Stimulated activated naive CD4-positive, alpha-beta T cell treated with Interleukin-2 at 50 U/mL for 16 hours (primary cell): ENCODE results near the gene SPATA22.
"Not testable (repeated sequence)": the region's sequence is repeated elsewhere in the genome, so short reads cannot be mapped to it uniquely, and the experiment has no call there.

ENCODE experiments used
- DNase-seq: peaks from one replicate; lab custom pipeline; 2025; lab: John Stamatoyannopoulos, UW

The SPATA22 gene, protein sequence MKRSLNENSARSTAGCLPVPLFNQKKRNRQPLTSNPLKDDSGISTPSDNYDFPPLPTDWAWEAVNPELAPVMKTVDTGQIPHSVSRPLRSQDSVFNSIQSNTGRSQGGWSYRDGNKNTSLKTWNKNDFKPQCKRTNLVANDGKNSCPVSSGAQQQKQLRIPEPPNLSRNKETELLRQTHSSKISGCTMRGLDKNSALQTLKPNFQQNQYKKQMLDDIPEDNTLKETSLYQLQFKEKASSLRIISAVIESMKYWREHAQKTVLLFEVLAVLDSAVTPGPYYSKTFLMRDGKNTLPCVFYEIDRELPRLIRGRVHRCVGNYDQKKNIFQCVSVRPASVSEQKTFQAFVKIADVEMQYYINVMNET

DNA sequence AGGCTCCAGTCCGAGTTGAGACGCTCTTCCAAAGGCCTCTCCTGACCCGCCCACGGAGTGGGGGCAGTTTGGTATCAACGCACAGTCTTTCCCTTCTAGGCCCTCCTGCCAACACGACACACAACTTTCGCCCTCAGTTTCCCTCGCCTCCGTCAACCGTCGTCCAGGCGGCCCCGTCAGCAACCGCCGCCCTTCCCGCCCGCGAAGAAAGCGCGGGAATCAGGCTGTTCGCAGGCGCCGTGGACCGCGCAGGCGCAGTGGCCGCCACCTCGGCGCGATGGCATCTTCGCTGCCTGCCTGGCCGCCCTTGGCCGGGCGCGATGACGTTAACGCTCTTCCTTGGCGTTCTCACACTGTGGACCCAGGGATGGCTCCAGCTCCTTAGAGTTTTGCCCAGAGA is at the start of gene SPATA22:
SPATA22 (minus strand) TSS at position 221 of the 400 bp plus-strand sequence. CDS start 2,494 bp downstream, outside the sequence.
- DNase-seq: no peak

DNA sequence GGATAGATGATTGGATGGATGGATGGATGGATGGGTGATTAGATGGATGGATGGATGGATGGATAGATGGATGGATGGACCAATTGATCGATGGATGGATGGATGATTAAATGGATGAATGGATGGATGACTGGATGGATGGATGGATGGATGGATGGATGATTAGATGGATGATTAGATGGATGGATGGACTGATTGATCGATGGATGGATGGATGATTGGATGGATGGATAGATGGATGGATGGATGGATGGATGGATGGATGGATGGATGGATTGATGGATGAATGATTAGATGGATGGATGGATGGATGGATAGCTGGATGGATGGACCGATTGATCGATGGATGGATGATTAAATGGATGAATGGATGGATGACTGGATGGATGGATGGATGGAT is 47.9 kb upstream of the SPATA22 start:
- not testable (repeated sequence) for DNase-seq

DNA sequence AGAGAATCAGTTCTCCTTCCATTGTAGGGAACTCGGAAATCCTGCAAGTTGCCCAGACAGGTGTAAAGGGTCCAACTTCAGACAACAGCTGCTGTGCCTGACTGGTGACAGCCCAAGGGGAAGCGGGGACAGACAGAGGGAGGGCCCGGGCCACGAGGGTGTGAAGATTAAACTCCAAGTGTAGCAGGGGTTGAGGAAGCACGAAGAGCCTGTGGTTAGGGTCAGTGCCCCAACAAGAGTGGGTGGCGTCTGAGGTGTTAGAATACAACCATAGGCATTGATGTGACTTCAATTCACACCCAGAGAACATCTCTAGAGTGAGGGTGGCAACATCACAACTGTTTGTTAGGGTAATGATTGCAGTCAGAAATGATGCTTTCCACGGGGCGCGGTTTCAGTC is 43.3 kb upstream of the SPATA22 start:
- no peak for DNase-seq

DNA sequence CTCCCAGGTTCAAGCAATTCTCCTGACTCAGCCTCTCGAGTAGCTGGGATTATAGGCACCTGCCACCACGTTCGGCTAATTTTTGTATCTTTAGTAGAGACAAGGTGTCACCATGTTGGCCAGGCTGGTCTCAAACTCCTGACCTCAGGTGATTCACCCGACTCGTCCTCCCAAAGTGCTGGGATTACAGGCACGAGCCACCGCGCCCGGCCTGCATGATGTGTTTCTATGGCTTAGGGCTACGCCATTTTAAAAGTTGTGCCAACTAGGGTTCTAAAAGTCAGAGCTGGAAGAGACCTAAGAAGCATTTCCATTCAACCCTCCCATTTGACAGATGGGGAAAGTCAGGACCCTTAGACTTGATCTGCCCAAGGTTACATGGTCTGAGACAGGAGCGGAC is 42.5 kb upstream of the SPATA22 start:
- not testable (repeated sequence) for DNase-seq

DNA sequence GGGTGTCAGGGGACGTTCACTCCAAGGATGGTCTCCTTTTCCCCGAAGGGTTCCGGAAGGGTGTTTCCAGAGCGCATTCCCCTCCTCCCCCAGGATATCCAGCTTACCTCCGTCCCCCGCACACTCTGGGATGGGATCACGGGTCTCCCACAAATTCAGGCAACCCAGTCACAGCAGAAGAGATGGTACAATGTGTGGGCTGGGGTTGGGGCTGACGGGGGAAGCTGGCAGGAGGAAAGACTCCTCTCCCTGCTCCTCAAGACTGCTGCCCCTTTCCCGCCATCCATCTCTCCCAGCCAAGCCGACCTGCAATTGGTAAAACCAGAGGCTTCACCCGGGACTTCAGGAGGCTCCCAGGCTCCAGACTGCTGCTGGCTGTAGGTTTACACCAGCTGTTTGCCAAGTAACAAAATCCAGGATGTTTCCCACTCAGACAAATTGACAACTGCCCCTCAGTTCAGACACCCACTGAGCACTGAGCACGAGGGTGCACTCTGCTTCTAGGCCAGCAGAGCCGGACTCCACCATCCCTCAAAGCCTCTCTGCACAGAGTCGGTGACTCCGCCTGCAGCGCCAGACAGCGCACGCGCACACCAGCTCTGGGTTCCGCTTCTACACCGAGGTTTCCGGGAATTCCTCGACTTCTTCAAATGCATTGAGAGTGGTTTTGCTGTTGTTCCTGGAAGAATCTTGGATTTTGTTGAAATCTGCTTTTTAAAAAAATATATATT is 41.9 kb upstream of the SPATA22 start:
- DNase-seq: no peak

DNA sequence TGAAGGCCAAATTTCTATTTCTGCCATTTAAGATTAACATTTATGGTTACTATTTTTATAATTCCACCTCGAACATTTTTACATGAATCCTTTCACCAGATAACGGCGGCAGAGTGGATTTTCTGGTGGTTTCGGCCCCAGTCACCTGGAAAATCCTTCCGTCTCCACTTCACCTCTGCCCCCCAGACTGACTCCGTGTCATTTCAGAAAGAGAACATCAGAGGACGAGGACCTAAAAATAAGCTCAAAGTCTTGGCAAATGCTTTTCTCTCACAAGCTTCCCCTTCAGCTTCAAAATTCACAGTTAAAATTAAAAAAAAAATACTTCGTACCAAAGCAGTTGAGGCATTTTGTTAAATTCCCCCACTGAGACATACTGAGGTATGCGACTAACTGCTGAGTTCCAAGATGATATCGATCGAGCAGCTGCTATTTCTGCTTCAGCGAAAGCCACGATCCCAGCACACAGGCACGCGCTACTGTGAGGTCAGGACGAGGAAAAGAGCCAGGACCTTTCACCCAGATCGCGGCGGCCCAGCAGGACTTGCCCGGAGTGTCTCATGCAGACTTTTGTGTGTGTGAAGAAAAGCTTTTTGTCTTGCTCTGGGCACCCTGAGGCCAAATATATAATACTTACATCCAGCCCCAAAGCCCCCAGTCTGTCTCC is 41.0 kb upstream of the SPATA22 start:
- DNase-seq: no peak

DNA sequence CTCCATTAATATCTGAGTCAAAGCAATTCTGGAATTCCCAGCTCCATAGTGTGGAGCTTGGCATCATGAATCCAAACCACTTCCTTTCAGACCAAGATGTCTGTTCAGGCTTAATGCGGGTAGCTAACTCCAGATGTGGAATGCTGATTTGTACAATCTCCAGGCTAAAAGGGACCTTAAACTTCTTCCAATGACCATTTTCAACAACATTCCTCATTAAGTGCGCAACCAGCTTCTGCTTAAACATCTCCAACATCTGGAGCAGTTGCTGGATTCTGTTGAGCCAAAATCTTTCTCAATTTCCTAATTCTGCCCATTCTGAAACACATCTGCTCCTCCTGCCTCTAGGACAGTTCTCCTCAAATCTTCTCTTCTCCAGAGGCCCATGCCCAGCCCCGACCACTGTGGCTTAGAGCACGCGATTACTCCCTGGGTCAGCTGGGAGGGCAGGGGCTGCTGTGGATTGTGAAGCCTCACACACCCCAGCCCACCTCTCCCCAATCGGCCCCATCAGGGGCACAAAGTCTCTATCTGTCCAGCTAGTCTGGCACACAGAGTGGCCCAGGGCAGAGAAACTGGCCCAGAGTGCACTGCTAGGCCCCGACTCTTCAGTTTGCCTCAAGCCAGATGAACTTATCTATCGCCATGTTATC is 40.4 kb upstream of the SPATA22 start:
- DNase-seq: no peak

DNA sequence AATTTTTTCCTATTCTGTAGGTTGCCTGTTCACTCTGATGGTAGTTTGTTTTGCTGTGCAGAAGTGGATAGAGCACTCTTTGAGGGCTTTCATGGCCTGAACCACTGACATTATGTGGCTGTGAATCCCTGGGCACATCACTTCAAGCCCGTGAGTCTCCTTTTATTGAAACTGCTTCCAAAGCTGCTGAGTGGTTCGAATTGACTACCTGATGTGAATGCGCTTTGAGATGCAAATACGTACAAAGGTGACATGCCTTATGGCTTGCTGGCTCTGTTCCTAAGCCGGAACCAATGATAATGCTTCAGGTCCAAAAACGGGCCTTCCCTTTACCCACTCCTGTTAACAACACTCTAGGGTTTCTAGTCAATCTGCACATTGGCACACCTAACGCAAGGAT is 38.5 kb upstream of the SPATA22 start:
- no peak for DNase-seq

DNA sequence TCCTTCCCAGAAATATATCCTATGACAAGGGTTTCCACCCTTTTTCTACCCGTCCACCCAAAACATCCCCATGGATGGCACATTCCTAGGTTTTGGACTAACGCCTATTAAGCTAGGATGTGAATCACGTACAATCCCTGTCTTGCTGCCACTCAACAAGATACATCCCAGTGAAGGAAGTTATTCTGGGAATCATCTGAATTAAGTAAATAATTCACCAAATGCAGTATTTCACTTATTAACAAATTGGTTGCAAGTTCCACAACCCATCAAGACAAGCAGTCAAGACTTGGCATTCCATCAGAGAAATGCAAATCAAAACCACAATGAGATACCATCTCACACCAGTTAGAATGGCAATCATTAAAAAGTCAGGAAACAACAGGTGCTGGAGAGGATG is 36.2 kb upstream of the SPATA22 start:
- no peak for DNase-seq

DNA sequence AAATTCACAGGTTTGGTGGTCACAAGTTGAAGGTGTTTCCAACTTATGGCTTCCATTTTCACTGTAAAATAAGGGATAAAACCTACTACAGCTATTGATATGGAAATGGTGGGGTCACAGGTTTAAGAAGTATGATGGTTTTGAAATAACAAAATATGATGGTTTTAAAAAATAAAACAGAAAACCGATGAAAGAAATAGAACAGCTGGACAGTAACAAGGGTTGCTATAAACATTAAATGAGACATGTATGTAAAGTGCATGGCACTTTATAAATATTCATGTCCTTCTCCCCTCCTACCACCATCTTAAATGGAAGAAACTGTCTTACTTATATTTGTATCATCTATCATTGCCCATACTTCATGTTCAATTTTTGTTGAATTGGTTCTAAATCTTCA is 35.5 kb upstream of the SPATA22 start:
- DNase-seq: no peak

DNA sequence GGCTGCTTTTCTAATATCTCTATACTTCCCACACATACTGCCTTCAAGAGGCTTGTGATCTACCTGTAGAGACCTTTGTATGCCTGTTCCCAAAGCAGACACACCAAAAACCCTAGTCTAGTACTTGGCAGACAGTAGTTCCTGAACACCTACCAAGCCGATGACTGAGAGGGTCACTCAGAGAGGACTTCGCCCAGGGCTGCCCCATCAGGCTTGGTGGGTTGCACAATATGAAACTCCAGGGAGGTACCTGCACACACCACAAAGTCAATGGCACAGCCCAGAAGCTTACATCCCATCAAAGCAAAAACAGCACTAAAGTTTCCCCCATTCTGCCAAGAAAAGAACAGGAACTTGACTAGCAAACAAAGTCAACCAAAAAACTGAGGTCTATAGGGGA is 34.4 kb upstream of the SPATA22 start:
- DNase-seq: no peak

DNA sequence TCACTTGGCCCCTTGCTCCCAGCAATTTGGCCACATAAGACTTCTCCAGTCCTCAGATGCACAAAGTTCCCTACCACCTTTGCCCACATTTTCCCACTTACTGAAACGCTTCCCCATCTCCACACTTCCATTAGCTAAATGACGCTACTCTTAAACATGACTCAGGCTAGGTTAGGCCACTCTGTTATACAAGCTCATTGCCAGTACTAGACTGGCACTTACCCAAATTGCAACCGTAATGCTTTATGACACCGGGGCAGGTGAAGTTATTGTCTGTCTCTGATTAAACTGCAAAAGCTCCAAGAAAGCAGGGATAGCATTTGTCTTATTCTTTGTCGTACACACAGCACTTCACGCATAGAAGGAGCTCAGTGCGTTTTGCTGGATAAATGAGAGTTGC is 33.4 kb upstream of the SPATA22 start:
- no peak for DNase-seq

DNA sequence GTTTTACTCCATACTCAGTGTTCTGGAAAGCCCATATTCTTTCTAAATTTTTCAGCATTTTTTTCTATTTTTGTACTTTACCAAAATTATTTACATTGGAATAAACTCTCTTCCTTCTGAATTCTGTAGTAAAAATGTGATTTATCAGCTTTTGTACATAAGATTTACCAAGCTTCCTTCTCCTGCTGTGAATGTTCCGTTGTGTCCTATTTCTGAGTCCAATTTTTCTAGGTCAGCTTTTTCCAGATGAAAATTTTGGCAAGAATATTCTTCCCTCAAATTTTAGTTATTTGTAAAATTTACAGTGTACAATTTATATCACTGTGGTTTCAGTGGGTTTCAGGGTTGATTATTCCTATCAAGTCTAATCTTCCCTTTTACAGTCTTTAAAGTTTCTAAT is 31.7 kb upstream of the SPATA22 start:
- no peak for DNase-seq

DNA sequence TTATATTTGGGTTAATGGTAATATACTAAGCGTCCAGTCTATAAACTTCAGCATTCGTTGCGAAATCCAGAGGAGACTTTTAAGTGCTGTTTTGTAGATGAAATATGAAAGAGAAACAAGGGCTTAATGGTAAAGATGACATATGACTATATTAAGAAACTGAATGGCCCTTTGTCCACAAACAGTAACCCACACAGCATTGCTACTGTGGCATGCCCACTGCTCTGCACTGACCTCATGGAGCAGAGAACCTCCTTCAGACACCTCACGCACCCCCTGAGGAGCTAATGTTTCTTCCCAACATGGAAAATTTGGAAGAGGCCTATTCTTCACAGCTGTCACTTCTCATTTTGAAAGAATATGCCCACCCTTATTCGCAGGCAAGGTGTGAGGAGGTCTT is 30.8 kb upstream of the SPATA22 start:
- DNase-seq: no peak

DNA sequence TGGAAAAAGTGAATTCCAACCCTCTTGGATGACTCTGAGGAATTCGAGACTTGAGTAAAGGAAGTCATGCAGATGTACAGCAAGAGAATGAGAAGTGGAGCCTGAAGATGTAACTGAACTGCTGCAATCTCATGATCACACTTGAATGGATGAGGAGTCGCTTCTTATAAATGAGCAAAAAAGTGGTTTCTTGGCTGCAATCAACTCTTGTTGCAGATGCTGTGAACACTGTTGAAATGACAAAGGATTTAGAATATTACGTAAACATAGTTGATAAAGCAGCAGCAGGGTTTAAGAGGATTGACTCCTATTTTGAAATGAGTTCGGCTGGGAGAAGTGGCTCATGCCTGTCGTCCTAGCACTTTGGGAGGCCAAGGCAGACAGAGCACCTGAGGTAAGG is 29.7 kb upstream of the SPATA22 start:
- no peak for DNase-seq

DNA sequence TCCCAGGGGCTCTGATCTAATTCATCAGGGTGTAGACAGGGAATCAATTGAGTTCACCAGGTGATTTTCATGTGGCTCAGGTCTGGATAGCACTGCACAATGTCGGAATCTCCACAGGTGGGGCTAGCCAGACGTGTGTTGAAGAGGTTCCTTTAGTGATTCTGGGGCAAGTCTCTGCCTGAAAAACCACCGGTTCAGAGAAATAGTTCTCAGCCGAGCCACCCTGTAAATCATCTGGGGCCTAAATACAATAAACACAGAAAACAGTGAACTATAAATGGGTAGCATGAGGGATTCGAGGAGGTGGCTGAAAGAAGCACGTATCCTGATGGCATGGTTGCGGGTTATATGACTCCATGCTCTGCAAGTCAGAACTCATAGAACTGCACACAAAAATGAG is 25.5 kb upstream of the SPATA22 start:
- DNase-seq: no peak

DNA sequence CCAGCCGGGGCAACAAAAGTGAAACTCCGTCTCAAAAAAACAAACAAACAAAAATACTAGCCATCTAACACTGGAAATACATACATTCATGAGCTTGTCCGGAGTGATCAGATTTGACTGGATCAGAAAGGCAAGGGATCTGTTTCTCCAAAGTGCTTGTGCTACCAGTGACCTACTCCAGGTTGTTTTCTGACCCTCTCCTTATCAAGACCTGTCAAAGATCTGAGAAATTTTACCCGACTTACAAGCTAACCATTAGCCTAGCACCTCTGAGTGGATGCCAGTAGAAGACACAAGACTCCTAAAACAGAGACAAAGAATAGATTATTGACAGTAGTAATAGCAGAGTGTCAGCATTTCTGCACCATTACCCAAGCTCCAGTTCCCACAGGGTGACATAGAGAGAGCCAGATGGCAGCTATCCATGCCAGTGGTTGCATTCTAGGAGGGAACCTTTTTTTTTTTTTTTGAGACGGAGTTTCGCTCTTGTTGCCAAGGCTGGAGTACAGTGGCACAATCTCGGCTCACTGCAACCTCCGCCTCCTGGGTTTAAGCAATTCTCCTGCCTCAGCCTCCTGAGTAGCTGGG is 14.0 kb upstream of the SPATA22 start:
- DNase-seq: no peak

DNA sequence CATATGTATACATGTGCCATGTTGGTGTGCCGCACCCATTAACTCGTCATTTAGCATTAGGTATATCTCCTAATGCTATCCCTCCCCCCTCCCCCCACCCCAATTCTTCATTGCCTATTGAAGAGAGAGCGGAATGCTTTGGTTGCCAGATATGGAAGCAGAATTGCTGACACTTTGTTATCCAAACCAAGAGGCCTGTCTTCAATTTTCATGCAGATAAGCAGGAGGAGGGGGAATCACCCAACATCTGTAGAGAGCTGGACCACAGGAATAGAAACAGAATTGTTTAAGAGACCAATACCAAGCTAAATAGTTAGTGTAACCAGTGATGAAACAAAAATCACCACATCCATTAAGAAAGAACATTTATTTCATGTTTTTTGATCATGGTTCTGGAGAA is 11.2 kb upstream of the SPATA22 start:
- no peak for DNase-seq

DNA sequence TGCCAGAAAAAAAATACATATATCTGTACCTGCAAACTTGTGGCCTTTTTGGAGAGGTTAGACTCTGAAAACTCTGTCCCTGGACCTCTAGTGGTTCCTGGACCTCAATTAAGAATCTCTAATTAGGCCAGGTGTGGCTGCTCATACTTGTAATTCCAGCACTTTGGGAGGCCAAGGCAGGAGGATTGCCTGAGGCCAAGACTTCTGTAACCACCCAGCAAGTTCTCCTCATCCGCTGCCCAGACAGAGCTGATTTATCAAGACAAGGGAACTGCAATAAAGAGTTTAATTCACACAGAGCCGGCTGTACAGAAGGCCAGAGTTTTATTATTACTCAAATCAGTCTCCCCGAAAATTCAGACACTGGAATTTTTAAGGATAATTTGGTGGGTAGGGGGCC is 8.4 kb upstream of the SPATA22 start:
- DNase-seq: no peak

DNA sequence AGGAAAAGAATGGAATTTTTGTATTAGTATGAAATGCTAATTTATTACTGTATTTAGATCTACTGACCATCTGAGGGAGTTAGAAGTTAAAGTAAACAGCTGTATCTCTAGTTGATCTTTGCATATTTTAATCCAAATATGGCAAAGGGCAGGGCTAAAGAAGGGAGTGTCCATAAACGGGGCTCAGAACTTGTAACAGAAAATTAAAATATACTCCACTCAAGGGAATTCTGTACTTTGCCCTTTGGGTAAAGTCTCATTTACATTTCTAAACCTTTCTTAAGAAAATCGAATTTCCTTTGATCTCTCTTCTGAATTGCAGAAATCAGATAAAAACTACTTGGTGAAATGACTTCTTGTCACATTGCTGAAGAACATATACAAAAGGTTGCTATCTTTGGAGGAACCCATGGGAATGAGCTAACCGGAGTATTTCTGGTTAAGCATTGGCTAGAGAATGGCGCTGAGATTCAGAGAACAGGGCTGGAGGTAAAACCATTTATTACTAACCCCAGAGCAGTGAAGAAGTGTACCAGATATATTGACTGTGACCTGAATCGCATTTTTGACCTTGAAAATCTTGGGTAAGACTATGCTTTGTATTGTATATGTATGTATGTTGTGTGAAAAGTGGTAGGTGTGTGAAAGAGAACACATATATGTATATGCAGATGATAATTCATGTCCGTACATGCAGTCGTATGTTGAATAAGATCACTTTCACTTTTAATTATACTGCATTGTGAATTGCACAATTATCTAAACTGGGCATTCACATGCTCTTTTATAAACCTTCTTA is 4.4 kb upstream of the SPATA22 start, which contains the start of gene ASPA:
ASPA (plus strand) TSS at position 186 of the 799 bp plus-strand sequence; CDS start at position 349, 163 bp downstream.
- DNase-seq: no peak

DNA sequence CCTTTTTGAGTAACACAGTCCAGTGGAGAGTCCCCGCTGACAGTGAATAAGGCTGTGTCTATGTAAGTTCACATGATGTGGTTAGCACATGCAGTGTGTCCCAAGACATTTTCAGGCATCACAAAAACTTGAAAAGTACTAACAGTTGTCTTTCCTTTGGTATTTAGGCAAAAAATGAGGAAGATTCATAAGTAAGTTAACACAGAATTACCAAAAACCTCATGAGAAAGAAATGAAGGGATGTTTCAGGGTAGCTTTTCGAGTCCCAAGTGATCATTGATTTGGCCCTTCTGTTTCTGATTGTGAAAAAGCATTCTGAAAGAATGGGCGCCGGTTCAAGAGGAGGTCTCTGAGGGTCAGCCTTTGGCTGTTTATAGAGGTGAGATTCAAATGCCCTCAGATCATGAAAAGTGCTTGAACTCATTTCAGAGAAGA is 3.6 kb upstream of the SPATA22 start:
- no peak for DNase-seq
